OCI-M1 (cell line): ENCODE measurements around the gene MYO1D.

ENCODE experiments used
- DNase-seq: peaks from one replicate; lab custom pipeline; 2025; lab: John Stamatoyannopoulos, UW

Gene MYO1D

DNA sequence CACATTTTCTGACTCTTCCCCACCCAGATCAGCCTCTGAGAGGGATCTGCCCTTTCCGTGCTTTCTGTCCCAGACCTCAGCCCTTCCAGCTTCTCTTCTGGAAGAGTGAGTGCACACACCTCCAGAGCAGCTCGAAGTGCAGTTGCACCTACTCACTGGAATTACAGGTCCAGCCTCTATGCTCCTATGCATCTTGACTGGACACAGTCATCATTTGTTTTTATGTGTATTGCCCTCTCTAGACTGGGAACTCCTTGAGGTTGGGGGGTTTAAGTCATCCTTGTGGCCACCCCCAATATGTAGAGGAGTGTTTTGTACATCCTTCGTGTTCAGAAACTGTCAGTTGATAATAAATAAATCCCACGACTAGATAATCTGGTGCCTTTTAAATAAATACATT lies 308.2 kb downstream of the MYO1D start:
- DNase-seq: no peak

DNA sequence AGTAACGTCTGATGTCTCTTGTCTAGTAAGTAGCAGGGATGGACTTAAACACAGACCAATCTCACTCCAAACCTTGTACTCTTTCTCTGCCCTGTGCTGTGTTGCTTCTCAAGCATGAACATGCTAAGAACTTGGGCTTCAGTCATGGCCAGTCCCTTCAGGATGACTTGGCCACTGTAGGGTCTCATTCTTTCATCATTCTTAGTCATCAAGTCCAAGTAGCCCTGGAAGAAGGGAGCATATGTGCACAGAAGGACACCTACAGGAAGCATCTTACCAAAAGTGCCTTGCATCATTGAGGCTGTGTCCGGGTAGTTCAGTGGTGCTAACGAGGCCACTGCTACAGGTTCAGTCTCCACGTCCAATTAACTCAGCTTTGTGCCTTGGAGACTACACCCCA lies 309.4 kb downstream of the MYO1D start:
- no peak for DNase-seq

DNA sequence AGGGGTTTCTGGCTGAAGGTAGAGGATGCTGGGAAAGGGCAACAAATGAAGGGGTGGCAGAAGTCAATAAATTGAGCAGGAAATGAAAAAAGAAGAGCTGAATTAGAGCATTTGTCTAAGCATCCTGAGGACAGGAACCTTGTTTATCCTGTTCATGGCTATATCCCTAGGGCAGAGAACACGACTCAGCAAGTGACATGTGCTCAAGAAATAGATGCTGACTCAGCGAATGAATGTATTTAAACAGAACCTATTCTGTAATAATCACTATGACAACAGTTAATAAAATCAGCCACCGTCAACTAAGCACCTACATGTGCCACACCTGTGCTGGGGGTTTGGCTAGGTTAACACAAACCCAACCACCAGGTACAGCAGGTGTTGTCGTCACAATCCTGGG lies 309.8 kb downstream of the MYO1D start:
- DNase-seq: no peak

DNA sequence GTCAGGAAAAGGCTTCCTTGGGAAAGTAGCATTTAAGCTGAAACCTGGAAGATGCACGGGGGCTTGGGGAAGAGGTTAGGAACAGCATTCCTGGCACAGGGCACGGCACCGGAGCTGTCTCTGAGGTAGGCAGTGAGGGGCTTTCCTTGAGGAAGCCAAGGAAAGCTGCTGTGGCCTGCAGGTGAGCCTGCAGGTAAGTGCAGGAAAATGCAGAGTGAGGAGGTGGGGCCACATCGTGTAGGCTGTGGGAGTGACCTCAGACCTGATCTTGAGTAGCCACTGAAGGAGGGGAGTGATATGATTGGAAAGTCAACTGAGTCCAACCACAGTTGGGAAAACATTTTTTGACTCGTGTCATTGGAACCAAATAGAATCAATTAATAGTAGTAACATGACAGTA lies 310.6 kb downstream of the MYO1D start:
- no peak for DNase-seq

DNA sequence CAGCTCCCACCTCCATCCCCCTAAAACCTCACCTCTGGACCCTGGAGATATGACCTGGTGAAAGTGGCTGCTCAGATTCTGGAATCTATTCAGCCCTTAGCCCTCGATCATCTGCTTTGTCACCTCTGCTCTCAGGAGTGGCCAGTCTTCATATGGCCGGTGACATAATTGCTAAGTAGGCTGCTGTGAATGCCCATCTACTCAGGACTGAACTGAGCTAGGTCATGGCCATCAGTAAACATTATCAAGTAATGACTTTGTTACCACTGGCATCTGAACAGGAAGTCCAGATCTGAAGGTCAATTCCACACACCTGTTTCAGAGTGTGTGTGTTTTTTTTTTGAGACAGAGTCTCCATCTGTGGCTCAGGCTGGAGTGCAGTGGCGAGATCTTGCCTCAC lies 311.5 kb downstream of the MYO1D start:
- no peak for DNase-seq

DNA sequence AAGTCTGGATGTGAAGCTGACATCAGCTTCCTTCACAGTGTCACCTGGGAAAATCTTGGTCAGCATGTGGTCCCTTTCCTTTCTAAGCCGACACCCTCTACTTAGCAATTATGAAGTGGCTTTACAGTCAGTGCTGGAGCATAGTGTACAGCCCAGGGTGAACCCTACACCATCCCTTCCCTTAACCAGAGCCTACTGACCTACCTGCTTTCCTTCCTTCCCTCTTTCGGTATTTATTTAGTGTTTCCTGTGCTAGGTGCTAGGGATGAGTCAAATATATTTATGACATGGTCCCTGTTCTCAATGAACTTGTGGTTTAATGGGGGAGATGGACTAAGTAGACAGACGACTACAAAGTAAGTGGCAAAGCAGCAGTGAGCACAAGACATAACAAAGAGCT lies 312.6 kb downstream of the MYO1D start:
- DNase-seq: no peak

DNA sequence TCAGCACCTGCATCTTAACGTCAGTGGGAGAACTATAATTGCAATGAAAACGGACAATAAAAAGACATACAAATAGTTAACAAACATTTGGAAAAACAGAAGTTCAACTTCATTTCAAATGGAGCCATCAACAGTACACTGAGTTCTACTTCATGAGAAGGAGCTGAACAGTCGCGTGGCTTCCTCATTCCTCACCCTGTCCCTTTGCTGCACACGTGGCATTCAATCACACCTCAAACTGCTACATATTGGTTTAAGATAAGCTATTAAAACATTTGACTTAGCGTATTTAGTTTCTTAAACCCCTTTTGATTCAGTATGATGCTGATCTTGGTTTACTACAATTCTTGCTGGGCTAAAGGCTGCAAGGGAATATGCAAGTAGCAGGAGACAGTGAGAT lies 313.3 kb downstream of the MYO1D start:
- DNase-seq: no peak

DNA sequence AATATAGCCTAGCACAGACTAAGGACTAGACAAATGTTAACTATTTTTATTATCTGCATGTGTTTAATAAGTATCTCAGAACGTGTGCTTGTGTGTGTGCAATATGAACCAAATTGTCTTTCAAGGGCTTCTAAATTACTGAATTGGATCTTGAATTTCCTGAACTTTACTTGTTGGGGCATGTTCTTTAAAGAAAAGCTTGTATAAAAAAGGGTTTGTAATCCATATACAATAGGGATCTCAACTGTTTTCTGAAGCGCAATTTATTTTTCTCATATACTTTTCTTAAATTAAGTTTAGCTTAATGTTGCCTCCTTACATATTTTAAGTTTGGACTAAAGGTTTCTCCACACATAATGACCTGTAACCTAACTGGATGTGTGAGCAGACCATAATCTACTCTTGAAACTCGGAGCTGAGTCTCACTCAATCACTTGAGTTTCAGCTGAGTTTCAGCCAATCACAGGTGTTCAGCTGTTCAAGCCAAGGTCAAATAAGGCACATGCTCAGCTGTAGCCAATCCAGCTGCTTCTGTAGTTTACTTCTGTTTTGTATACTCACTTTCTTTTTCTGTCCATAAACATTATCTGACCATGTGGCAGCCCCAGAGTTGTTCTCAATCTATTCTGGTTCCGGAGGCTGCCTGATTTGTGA lies 317.8 kb downstream of the MYO1D start:
- peak; percentile 61 for DNase-seq

DNA sequence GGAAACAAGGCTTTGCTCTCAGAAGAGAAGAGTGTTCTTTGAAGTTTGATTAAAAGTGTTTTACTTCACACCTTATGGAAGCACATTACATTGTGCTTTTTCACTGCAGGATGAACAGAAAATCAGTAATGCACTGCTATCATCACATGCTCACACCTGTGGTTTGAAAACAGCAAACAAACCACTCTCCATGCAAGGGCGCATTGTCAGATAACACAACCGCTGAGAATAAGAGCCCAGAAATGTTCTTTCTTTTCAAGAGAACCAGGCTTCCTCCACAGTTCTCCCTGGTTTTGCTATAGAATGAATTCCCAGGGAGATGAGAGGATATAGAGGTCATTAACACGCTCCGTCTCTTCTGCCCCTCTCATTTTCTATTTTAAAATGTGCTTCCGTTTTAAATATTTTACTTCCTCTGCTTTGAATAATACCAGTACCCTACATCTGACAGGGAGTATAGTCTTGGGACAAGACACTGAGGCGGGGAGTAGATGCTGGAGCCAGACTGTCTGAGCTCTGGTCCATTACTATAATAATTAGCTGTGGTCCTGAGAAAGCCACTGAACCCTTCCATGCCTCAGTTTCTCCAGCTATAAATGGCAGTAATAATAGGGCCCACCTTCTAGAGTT lies 318.5 kb downstream of the MYO1D start:
- DNase-seq: peak; percentile 23

DNA sequence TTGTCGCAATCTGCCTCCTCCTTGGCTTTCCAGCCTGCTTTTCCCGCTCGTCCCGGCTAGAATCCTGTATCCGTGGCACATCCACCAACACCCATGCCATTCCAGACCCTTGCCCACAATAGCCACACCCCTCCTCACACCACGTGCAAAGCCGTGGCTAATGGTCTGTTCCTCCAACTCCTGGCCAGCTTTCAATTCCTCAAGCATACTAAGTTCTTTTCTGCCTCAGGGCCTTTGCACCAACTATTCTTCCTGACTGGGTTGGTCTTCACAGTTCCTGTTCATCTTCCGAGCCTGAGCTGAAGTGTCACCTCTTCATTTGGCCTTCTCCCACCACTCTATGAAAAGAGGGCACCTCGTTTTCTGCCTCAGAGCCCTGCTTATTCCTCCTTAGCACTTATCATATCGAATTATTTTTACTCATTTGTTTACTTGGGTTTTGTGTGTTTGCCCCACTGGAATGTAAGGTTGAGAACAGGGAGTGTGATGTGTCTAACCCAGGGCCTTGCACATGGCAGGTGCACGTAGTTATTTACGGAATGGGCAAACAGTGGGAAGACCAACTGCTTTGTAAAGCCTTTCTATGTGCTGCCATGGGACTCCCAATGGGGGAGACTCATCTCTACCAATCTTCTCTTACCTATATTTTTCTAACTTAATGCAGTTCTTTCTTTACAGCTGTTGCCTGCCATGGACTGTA lies 321.2 kb downstream of the MYO1D start:
- no peak for DNase-seq

DNA sequence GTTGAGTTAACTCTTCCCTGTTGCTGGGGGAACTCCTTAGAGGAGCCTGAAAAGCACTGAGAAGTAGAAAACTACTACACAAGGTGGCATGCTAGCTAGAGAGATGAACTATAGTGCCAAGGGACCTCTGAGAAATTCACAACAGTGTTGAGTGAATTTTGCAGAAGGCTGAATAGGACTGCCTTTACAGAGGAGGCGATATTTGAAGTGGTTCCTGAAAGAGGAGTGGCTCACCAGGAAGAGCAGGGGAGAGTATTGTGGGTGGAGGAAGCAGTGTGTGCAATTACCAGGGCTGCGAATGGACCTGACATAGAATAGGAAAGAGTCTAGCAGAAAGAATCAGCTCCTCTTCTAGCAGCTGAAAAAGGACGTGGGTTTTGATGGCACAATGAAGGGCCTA lies 323.8 kb downstream of the MYO1D start:
- no peak for DNase-seq

DNA sequence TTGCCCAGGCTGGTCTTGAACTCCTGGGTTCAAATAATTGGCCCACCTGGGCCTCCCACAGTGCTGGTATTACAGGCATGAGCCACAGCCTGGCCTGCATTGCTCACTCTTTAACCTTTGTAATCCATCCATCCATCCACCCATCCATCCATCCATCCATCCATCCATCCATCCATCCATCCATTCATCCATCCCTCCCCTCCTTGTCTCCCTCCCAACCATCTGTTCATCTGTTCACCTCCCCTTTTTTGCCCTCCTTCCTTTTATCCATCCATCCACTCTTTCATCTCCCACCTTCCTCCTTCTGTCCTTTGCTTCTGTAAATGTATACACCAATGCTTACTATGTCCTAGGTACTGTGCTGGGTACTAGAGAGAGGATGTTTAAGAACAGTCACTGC lies 324.6 kb downstream of the MYO1D start:
- DNase-seq: no peak

DNA sequence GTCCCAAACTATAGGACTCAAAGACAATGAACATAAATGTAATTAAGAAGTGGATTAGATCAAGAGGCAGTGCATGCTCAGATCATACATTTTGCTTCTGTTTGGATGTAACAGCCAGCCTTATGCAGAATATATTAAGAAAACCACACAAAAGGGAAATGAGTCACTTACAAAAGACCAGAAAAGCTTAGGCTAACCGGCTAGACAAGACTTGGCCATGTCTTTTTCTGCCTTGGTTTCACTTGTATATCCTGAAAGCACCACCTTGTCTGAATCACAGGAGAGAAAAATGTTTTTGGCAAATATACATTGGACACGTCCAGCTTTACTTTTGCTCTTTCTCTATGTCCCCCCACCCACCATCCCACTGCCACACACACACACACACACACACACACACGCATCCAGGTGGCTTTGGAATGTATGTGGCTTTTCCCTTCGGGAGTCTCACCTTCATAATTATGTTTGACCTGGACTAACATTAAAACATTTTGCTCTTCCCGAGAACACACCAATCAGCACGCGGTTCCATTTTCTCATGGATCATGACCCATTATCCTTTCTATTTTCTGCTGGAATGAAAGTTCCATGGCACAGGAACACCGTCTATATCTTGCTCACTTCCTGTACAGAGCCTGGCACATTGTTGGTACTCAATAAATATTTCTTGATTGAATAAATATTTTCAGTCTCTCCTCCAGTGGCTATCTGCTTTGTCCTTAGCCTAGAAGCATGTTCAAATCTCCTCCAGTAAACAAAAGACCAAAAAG lies 325.6 kb downstream of the MYO1D start:
- DNase-seq: no peak

DNA sequence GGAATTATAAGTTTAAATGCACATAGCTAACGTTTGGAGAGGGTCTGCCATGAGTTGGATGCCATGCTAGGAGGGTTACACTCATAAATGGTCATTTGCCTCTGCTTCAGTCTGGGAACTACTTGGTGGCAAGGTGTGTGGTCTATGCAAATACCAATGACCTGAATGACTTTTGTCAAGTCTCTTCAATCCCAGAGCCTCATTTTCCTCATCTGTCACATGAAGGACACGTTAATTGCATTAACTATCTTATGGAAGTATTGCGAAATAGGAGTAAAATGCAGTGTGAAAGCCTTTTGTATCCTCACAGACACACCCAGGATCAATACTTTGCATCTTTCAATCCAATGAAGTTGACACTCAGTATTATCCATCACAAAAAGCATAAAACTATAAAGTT lies 327.4 kb downstream of the MYO1D start:
- DNase-seq: no peak

DNA sequence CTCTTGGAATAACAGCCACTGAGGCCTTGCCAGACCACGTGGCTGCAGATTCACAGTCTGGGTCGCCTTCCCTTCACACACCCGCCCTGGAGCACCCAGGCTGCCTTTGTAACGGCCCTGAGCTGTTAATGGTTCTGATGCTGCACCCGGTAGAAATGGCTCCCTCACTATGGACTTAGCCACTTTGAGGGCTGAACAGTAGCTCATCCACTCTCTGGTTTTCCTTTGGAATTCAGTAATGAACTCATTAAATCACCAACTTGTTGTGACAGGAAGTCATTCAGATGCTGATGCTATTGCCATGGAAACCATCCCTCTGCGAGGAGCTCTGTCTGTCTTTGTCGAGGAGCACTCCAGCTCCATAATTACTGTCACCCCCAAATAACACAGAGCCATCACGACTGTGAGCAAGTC lies 330.9 kb downstream of the MYO1D start:
- no peak for DNase-seq

DNA sequence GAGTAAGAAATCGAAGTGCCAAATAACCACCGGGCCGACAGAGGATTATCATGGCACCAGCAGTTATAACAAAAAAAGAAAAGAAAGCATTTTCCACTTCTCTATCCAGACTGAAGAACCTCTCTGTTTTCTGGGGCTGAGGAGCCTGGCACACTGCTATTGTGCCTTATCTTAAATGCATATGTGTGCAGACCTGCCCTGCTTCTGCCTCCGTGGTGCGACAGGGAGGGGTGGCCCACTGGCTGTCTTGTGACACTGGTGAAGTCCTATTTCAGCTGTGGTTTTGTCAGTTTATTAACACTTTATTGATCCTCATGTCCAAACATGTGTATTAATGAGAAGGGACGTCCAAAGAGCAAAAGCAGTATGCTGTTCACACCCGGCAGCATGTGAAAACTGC lies 334.7 kb downstream of the MYO1D start:
- no peak for DNase-seq

DNA sequence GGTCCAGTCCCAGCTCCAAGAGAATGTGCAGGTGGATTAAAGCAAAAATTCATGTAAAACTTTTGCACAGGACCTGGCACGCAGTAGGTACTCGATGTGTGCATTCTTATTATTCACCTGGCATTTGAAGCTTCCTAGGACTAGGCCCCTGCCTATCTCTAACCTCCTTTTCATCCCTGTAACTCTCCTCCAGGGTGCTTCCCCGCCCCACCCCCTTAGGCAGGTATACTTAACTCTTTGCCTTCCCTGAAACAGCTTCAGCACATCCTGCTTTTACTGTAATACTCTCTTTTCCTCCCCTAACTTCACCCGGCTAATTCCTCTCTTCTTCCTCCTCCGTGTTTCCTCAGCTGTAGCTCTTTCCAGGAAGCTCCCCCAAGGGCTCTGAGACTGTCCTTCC lies 335.3 kb downstream of the MYO1D start:
- no peak for DNase-seq

DNA sequence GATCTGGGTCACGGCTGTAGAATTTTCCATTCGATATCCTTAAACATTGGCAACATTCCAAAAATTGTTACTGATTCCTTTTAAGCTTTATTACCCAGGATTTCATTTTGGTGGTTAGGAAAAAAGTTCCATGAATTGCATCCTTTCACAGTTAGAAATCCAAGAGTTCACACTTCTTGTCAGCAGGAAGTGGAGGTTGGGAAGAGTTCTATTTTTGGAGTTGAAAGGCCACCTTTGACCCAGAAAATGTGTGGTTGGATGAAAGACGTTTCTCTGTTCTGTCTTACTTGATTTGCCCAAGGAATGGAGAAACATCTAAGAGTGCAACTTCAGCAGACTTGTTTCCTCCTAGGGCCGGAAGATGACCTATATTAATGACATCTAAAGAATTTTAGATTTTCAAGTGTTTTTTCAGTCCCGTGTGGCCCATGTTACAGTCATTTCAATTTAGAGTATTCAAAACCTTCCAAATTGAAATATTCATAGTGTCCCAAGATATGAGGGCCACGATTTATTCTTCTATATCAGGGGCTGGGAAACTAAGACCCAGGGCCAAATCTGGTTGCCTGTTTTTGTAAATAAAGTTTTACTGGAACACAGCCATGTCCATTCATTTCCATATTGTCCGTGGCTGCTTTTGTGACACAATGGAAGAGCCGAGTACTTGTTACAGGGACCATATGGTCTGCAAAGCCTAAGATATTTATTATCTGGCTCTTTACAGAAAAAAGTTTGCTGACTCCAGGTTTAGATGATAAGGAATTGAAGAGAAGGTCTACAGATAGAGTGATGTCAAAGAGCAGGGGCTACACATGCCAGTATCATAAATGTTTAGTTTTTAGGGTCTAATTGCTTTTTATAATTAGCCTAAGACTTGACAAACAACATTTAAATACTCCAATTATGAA lies 339.9 kb downstream of the MYO1D start:
- no peak for DNase-seq

DNA sequence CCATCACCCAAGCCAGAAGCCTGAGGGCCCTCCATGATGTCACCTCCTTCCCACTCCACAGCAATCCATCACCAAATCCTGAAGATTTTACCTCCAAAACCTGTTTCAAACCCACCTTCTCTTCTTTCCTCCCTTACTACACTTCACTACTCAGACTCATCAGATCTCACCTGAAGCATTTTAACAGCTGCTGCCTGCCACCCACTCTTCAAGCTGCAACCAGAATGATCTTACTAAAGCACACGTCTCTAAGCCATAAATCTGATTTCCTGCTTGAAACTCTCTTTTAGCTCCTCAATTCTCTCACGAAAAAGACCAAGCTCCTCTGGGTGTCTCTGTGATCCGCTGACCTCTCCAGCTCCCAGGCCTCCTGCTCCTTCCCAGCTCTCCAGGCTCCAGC lies 343.6 kb downstream of the MYO1D start:
- DNase-seq: no peak

DNA sequence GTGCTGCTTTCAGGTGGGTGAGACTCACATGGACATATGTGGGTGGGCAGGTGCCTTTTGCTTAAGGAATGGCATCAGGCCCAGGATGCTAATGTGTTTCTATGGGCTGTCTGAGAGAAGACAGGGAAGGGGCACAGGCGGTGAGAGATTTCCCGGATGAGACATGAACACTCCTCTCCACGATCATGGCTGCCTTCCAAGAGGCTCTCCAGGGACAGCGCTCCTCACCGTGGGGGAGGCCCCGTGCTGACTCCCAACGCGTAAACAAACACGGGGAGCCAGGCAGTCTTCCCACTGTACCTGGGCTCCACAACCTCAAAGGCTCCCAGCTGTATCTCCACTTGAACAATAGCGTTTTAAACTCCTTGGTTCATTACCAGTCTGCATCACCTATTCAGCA lies 347.3 kb downstream of the MYO1D start:
- no peak for DNase-seq

DNA sequence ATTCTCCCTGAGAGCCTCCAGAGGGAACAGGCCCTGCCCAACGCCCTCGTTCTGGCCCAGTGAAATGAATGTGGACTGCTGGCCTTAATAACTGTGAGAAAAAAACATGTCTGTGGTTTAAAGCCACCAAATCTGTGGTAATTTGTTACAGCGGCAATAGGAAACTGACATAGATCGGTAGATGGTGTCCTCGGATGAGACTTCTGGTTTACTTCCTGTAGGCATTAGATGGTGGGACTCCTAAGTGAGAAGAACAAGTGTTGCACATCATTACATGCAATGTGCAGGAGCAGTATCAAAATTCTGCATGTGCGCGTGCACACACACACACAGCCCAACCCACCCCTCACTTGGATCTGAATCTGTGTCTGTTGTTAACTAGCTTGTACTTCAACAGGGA lies 348.1 kb downstream of the MYO1D start:
- DNase-seq: no peak

DNA sequence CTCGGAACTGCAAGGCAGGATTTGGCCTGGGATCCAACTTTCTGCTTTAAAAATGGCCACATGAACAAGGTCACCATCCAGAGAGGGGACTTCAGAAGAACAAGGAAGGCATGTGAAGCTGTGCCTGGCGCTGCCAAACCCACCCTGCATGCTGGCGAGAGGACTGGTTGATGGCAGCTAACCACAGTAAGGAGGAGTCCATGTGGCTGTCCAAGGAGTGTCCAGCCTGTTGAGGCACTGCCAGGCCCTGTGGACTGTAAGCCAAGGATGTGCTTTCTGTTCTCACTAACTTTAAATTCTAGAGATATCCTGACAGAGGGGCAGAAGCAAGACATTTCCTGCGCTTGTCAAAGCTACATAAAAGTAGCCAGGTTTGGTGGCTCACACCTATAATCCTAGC lies 349.8 kb downstream of the MYO1D start:
- DNase-seq: no peak
